Measurements from ENCODE around the gene CEP170B. TPM values are rescaled to one million over a fixed set of nuclear protein-coding genes. Genes with fewer than 3 reads are reported as not detected.

CEP170B gene
- total and polyA plus RNA-seq, 8 donors = 9.6 to 483 (median 29.1) TPM

- Histone ChIP-seq H3K4me3 (no peak overlapping the region), H3K36me3 (peaks cover 0 to 5% (median under 1%) of the 10 kb centered on the region in 4 donors), H3K9me3 (no peaks in the 10 kb centered on the region), H3K27ac (no peak overlapping the region), H3K4me1 (peaks cover 25 to 41% (median 36%) of the 10 kb centered on the region in 4 donors), H3K27me3 (peaks cover 0 to 29% (median 0%) of the 10 kb centered on the region in 3 donors)
- TF ChIP-seq, protein P1, sequence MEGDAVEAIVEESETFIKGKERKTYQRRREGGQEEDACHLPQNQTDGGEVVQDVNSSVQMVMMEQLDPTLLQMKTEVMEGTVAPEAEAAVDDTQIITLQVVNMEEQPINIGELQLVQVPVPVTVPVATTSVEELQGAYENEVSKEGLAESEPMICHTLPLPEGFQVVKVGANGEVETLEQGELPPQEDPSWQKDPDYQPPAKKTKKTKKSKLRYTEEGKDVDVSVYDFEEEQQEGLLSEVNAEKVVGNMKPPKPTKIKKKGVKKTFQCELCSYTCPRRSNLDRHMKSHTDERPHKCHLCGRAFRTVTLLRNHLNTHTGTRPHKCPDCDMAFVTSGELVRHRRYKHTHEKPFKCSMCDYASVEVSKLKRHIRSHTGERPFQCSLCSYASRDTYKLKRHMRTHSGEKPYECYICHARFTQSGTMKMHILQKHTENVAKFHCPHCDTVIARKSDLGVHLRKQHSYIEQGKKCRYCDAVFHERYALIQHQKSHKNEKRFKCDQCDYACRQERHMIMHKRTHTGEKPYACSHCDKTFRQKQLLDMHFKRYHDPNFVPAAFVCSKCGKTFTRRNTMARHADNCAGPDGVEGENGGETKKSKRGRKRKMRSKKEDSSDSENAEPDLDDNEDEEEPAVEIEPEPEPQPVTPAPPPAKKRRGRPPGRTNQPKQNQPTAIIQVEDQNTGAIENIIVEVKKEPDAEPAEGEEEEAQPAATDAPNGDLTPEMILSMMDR (IDR thresholded peaks at IDR 0.05) = no peak
- no peak for TF ChIP-seq EP300 (IDR thresholded peaks at IDR 0.05)
- no peak for TF ChIP-seq POLR2AphosphoS5 (IDR thresholded peaks at IDR 0.05)
- no peak for TF ChIP-seq POLR2A (IDR thresholded peaks at IDR 0.05)
- intact Hi-C loops (cut with DNase I; ENCODE audit: low total_unique reads) = loop anchor here (10.0 kb wide), 1 partner anchor 48 kb away; no protein-coding TSS in a partner anchor
- WGBS, 5 donors = 83 to 90% (median 85%) methylated on average over 19 to 22 of the region's 22 CpGs
- peak in 1 of 2 donors; percentile 9 for DNase-seq
Observed at GRCh38 chr14:104822821-104823615, 42.0 kb upstream of the CEP170B start.

DNA sequence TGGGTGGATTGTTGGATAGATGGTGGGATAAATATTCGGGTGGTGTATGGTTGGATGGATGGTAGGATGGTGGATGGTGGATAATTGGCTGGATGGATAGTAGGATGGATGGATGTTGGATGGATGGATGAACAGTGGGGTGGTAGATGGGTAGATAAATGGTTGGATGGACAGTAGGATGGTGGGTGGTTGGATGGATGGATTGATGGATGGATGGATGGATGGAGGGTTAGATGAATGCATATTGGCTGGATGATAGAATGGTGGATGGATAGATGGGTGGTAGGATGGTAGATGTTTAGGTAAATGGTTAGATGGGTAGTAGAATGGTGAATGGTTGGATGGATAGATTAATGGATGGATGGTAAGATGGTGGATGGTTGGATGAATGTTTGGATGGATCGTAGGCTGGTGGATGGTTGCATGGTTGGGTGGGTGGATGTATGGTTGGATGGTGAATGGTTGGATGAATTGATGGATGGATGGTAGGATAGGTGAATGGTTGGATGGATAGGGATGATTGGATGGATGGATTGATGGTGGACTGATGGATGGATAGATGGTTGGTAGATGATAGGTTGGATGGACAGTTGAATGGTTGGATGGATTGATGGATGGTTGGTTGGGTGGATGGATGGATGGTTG is 40.6 kb upstream of the CEP170B start:
- no peak overlapping the region for H3K4me3 ChIP-seq
- H3K27ac ChIP-seq = no peak overlapping the region
- WGBS, 5 donors = 97 to 99% (median 98%) methylated on average over 2 of the region's 2 CpGs
- no peaks in the 10 kb centered on the region for H3K36me3 ChIP-seq
- intact Hi-C loops (cut with DNase I; ENCODE audit: low total_unique reads) = loop anchor here (10.0 kb wide), 1 partner anchor 50 kb away; no protein-coding TSS in a partner anchor
- no peak for DNase-seq
- H3K4me1 ChIP-seq = peaks cover 25 to 42% (median 36%) of the 10 kb centered on the region in 4 donors
- peaks cover 0 to 29% (median 0%) of the 10 kb centered on the region in 3 donors for H3K27me3 ChIP-seq
- no peak for TF ChIP-seq EP300 (IDR thresholded peaks at IDR 0.05)
- no peak for TF ChIP-seq POLR2AphosphoS5 (IDR thresholded peaks at IDR 0.05)
- TF ChIP-seq, protein P1 (IDR thresholded peaks at IDR 0.05) = no peak
- no peak for TF ChIP-seq POLR2A (IDR thresholded peaks at IDR 0.05)
- H3K9me3 ChIP-seq = no peaks in the 10 kb centered on the region

GRCh38 chr14:104826189-104826860 is 38.7 kb upstream of the CEP170B start:
- Histone ChIP-seq H3K27me3 (peaks cover 0 to 29% (median 0%) of the 10 kb centered on the region in 3 donors), H3K27ac (peak overlapping the region; percentile 49 to 77 (median 70)), H3K4me3 (peak overlapping the region; percentile 53 to 67 (median 58)), H3K9me3 (no peaks in the 10 kb centered on the region), H3K36me3 (no peaks in the 10 kb centered on the region), H3K4me1 (peaks cover 22 to 29% (median 25%) of the 10 kb centered on the region in 4 donors)
- TF ChIP-seq EP300 (IDR thresholded peaks at IDR 0.05) (no peak), POLR2A (IDR thresholded peaks at IDR 0.05) (no peak), POLR2AphosphoS5 (IDR thresholded peaks at IDR 0.05) (peak; percentile 9 to 74 (median 17))
- TF ChIP-seq, protein P1 (IDR thresholded peaks at IDR 0.05) = peak in 5 of 7 experiments; percentile 23 to 95 (median 90)
- intact Hi-C loops (cut with DNase I; ENCODE audit: low total_unique reads) = loop anchor here (10.0 kb wide), 1 partner anchor 52 kb away; no protein-coding TSS in a partner anchor
- DNase-seq = peak; percentile 96
- WGBS, 5 donors = 0 to 3% (median 1%) methylated on average over 11 to 52 of the region's 54 CpGs

DNA sequence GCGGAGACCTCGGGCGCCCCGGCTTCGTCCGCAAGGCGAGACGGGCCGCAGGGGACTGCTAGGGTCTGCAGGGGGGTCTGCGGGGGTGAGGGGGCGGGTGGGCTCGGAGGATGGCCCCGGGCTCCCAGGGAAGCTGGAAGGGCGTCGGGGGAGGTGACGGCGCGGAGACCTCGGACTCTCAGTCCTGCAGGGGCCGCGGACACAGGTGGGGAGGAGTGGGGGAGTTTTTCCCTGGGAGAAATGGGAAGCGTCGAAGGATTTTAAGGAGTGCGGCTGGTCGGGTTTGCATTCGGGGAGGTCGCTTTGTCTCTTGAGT is 38.2 kb upstream of the CEP170B start:
- intact Hi-C loops (cut with DNase I; ENCODE audit: low total_unique reads) = loop anchor here (10.0 kb wide), 1 partner anchor 52 kb away; no protein-coding TSS in a partner anchor
- Histone ChIP-seq H3K27me3 (peaks cover 0 to 29% (median 0%) of the 10 kb centered on the region in 3 donors), H3K9me3 (no peaks in the 10 kb centered on the region), H3K36me3 (no peaks in the 10 kb centered on the region), H3K27ac (peak overlapping the region in 2 of 5 donors; percentile 24 to 37), H3K4me3 (peak overlapping the region; percentile 53 to 67 (median 58)), H3K4me1 (peaks cover 20 to 26% (median 23%) of the 10 kb centered on the region in 4 donors)
- DNase-seq = no peak
- TF ChIP-seq, protein P1 (IDR thresholded peaks at IDR 0.05) = no peak
- TF ChIP-seq POLR2A (IDR thresholded peaks at IDR 0.05) (no peak), POLR2AphosphoS5 (IDR thresholded peaks at IDR 0.05) (no peak), EP300 (IDR thresholded peaks at IDR 0.05) (no peak)
- 2 to 6% (median 2%) methylated on average over 10 to 27 of the region's 27 CpGs for WGBS, 5 donors
